RPMI8226 (cell line): ENCODE results near the gene NOL7.

ENCODE experiments used
- DNase-seq: peaks from one replicate; pipeline ENCODE4 v3.0.0-alpha.2; 2015

The NOL7 gene

GRCh38 chr6:13660273-13660672, 45.1 kb downstream of the NOL7 start:
- DNase-seq, result no peak

- no peak for DNase-seq
These were observed 45.8 kb downstream of the NOL7 start for GRCh38 chr6:13660893-13661292.

- DNase-seq, result no peak
These were observed 46.5 kb downstream of the NOL7 start for GRCh38 chr6:13661647-13662046.

- DNase-seq, result no peak
These were observed 47.7 kb downstream of the NOL7 start for GRCh38 chr6:13662651-13663334.

- no peak for DNase-seq
These were observed 48.9 kb downstream of the NOL7 start for GRCh38 chr6:13663986-13664385.

- DNase-seq, result no peak
These were observed 49.7 kb downstream of the NOL7 start for GRCh38 chr6:13664703-13665352.

- DNase-seq, result no peak
These were observed 51.3 kb downstream of the NOL7 start for GRCh38 chr6:13666194-13667105.

GRCh38 chr6:13667655-13668054, 52.5 kb downstream of the NOL7 start:
- no peak for DNase-seq

GRCh38 chr6:13668291-13668928, 53.3 kb downstream of the NOL7 start:
- DNase-seq, result peak; percentile 21

- DNase-seq, result no peak
These were observed 54.3 kb downstream of the NOL7 start for GRCh38 chr6:13669476-13669875.
